ENCODE results near the gene PEPD. TPM values are rescaled to one million over a fixed set of nuclear protein-coding genes. Genes with fewer than 3 reads are reported as not detected.

PEPD gene
- polyA plus RNA-seq, 3 donors = 61.5 to 218 (median 171) TPM

DNA sequence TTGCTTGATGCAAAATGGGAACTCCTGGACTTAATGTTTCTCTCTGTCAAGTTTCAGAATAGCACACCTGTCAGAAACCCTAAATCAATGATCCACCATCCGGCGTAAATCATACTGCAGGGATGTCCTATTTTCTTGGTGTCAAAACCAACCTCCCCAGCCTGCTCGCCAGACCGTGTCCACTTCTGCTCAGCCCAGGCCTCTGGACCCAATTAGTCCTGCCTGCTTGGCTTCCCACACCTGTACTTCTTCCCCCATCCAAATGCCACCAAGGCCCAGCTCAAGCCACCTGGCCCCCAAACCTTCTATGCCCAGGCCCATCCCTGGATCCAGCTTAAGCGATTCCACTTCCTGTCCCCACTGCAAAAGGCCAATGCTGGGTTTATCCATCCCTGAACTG, 25.1 kb upstream of the PEPD start:
- no peaks in the 10 kb centered on the region for H3K79me2 ChIP-seq (ENCODE audit: insufficient read depth, low read length)
- no peak overlapping the region for H3K4me2 ChIP-seq (replicated peaks; ENCODE audit: extremely low read depth, low read length, poor library complexity, severe bottlenecking)
- DNase-seq = no peak
- H4K20me1 ChIP-seq (ENCODE audit: insufficient read depth, low read length) = no peaks in the 10 kb centered on the region
- H3K4me3 Mint-ChIP-seq = no peak overlapping the region
- no peak overlapping the region for H3K27ac ChIP-seq (ENCODE audit: low read depth in 1 of 2, low read length in 2 of 2)
- intact Hi-C loops (cut with micrococcal nuclease) = no loop called here
- 96% methylated on average over 5 of the region's 5 CpGs for WGBS (ENCODE audit: insufficient coverage)
- no peaks in the 10 kb centered on the region for H3K36me3 ChIP-seq (replicated peaks in 1 of 2; ENCODE audit: control insufficient read depth in 1 of 2, insufficient read depth in 2 of 2, low read length in 2 of 2)
- H3K4me1 ChIP-seq (ENCODE audit: control insufficient read depth in 1 of 2, insufficient read depth in 2 of 2, low read length in 2 of 2) = no peaks in the 10 kb centered on the region
- no peaks in the 10 kb centered on the region for H3K36me3 Mint-ChIP-seq
- peaks cover 5 to 8% (median 7%) of the 10 kb centered on the region in 3 donors for H3K27me3 Mint-ChIP-seq (ENCODE audit: low read depth in 3 of 3)
- TF ChIP-seq, protein P1, sequence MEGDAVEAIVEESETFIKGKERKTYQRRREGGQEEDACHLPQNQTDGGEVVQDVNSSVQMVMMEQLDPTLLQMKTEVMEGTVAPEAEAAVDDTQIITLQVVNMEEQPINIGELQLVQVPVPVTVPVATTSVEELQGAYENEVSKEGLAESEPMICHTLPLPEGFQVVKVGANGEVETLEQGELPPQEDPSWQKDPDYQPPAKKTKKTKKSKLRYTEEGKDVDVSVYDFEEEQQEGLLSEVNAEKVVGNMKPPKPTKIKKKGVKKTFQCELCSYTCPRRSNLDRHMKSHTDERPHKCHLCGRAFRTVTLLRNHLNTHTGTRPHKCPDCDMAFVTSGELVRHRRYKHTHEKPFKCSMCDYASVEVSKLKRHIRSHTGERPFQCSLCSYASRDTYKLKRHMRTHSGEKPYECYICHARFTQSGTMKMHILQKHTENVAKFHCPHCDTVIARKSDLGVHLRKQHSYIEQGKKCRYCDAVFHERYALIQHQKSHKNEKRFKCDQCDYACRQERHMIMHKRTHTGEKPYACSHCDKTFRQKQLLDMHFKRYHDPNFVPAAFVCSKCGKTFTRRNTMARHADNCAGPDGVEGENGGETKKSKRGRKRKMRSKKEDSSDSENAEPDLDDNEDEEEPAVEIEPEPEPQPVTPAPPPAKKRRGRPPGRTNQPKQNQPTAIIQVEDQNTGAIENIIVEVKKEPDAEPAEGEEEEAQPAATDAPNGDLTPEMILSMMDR (IDR thresholded peaks at IDR 0.05) = no peak
- no peak overlapping the region for H3K4me3 ChIP-seq (replicated peaks in 1 of 3; ENCODE audit: low read depth in 2 of 3, low read length in 3 of 3)
- H3K27ac Mint-ChIP-seq = peak overlapping the region in 1 of 7 donors; percentile 41
- H3K27me3 ChIP-seq (ENCODE audit: control insufficient read depth in 2 of 2, insufficient read depth in 2 of 2, low read length in 2 of 2) = no peaks in the 10 kb centered on the region
- no peak overlapping the region for H2AFZ ChIP-seq (ENCODE audit: insufficient read depth, low read depth, low read length, poor library complexity, severe bottlenecking)
- peaks cover 0 to 7% (median 2%) of the 10 kb centered on the region in 7 donors for H3K9me3 Mint-ChIP-seq
- no peak overlapping the region for H3K9ac ChIP-seq (ENCODE audit: insufficient read depth, low read length, poor library complexity, severe bottlenecking)
- H3K4me1 Mint-ChIP-seq = no peaks in the 10 kb centered on the region
- H3K9me3 ChIP-seq (replicated peaks in 1 of 2; ENCODE audit: control insufficient read depth in 1 of 2, insufficient read depth in 1 of 2, low read length in 2 of 2) = no peaks in the 10 kb centered on the region

DNA sequence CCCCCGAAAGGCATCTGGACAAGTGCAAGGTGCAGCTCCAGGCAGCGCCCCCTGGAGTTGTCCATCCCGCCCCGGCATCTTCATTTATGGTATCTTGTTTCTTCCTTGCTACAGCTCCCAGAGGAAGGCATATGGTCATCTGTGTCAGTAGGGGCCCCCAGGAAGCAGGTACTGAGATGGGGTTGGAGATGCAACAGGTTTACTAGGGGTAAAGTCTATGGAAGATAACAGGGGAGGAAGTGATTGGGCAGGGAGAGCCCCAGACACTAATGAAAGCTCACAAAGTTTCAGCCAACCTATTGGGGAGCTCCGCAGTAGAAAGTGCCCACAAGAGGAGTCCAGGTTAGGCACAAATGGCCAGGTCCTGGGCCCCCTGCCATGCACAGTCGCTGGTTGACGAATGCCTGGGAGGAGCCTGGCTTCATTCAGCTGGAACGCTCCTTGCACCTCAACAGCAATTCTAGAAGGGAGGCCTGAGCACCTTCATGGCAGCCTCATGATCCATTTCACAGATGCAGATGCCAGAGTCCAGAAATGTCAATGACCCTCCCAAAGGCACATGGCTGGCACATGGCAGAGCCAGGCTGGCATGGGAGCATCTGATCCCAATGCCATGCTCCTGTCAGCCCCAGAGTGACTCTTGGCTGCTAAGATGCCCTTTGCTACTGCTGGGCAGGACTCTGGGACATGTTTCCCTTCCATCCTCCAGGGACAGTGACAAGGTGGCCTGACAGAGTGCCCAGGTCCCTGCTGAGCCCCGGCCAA, 23.8 kb upstream of the PEPD start:
- H3K4me3 Mint-ChIP-seq = no peak overlapping the region
- Histone ChIP-seq H4K20me1 (ENCODE audit: insufficient read depth, low read length) (no peaks in the 10 kb centered on the region), H3K9me3 (replicated peaks in 1 of 2; ENCODE audit: control insufficient read depth in 1 of 2, insufficient read depth in 1 of 2, low read length in 2 of 2) (no peaks in the 10 kb centered on the region), H2AFZ (ENCODE audit: insufficient read depth, low read depth, low read length, poor library complexity, severe bottlenecking) (no peak overlapping the region), H3K4me1 (ENCODE audit: control insufficient read depth in 1 of 2, insufficient read depth in 2 of 2, low read length in 2 of 2) (no peaks in the 10 kb centered on the region), H3K27ac (ENCODE audit: low read depth in 1 of 2, low read length in 2 of 2) (no peak overlapping the region), H3K79me2 (ENCODE audit: insufficient read depth, low read length) (no peaks in the 10 kb centered on the region), H3K36me3 (replicated peaks in 1 of 2; ENCODE audit: control insufficient read depth in 1 of 2, insufficient read depth in 2 of 2, low read length in 2 of 2) (no peaks in the 10 kb centered on the region), H3K4me3 (replicated peaks in 1 of 3; ENCODE audit: low read depth in 2 of 3, low read length in 3 of 3) (no peak overlapping the region), H3K9ac (ENCODE audit: insufficient read depth, low read length, poor library complexity, severe bottlenecking) (no peak overlapping the region), H3K27me3 (ENCODE audit: control insufficient read depth in 2 of 2, insufficient read depth in 2 of 2, low read length in 2 of 2) (no peaks in the 10 kb centered on the region), H3K4me2 (replicated peaks; ENCODE audit: extremely low read depth, low read length, poor library complexity, severe bottlenecking) (no peak overlapping the region)
- H3K4me1 Mint-ChIP-seq = no peaks in the 10 kb centered on the region
- H3K36me3 Mint-ChIP-seq = no peaks in the 10 kb centered on the region
- intact Hi-C loops (cut with micrococcal nuclease) = no loop called here
- H3K27ac Mint-ChIP-seq = no peak overlapping the region
- 83% methylated on average over 7 of the region's 9 CpGs for WGBS (ENCODE audit: insufficient coverage)
- peaks cover 0 to 7% (median 1%) of the 10 kb centered on the region in 7 donors for H3K9me3 Mint-ChIP-seq
- TF ChIP-seq, protein P1 (IDR thresholded peaks at IDR 0.05) = no peak
- peaks cover 5 to 8% (median 6%) of the 10 kb centered on the region in 3 donors for H3K27me3 Mint-ChIP-seq (ENCODE audit: low read depth in 3 of 3)
- no peak for DNase-seq
